CD4-positive, alpha-beta T cell treated with Interleukin-6 for 4 hours (primary cell): ENCODE data around the gene FARP1.

Experiments used
- DNase-seq: peaks from one replicate; pipeline ENCODE4 v3.0.0-alpha.2; 2020; ENCODE audit warnings: mixed read lengths

Gene FARP1

DNA sequence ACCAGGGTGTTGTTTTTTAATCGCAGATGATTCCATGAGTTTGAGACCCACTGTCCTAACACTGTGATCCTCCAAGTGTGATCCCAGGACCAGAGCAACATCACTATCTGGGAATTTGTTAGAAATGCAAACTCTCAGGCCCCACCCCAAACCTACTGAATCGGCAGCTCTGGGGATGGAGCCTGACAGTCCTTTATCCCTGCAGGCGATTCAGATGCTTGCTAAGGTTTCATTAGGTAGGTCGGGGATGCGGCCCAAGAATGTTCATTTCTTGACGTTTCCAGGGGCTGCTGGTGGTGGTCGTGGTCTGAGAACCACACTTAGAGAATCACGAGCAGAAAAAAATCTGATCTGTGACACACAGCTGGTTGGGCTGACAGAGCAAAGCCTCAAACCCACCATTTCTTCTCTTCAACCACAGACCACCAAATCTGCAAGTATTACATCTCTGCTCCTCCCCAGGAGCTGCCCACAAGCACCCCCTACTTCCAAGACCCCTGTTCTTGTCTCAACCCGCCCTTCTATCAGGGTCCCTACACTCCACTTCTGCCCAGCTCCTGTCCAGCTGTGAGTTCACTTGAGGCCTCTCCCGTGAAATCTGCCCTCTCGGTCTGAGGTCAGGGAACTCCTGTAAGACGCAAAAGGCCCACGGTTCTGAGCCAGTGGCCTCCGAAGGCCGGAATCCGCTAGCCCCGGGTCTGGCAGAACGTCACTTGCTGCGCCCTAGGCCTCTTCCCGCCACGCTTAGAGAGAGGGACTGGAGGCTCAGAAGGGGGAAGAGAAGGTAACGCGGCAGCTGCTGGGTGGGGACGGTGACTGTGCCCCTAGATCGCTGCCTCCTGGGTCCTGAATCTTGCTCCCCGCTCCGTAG, 1.1 kb upstream of the FARP1 start:
- no peak for DNase-seq

DNA sequence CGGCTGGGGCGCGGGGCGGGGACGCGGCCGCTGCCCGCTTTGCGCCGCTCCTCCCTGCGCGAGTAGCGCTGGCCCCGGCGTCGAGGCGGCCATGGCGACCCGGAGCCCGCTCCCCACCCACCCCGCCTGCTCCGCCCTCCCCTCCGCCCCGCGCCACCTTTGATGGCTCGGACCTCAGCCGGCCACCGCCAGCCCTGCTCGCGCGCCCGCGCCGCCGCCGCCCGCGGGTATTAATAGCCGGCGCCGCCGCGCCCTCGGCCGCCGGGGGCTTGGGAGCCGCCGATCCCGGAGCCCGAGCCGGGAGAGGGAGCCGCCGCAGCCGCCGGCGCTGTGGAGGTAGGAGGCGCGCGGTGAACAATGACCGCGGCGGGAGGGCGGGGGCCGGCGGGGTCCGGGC, 261 bp downstream of the FARP1 start:
- no peak for DNase-seq

DNA sequence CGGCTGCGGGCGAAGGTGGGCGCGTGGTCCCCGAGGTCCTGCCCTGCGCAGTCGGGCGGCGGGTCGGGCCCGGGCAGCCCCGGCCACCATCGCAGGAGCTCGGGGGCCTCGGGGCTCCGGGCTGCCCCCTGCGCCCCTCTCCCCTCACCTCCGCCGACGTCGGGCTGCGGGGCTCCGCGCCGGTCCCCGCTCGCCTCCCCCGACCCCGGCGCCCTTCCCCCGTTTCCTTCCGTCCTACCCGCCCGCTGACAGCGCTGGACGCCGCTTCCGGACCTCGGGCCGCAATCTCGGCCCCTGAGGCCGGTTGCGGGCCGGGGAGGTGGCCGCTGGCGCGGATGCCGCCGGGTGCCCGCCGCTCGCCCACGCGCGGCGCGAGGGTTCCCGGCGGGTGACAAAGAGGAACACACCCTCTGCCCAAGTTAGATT, 720 bp downstream of the FARP1 start:
- DNase-seq = no peak

DNA sequence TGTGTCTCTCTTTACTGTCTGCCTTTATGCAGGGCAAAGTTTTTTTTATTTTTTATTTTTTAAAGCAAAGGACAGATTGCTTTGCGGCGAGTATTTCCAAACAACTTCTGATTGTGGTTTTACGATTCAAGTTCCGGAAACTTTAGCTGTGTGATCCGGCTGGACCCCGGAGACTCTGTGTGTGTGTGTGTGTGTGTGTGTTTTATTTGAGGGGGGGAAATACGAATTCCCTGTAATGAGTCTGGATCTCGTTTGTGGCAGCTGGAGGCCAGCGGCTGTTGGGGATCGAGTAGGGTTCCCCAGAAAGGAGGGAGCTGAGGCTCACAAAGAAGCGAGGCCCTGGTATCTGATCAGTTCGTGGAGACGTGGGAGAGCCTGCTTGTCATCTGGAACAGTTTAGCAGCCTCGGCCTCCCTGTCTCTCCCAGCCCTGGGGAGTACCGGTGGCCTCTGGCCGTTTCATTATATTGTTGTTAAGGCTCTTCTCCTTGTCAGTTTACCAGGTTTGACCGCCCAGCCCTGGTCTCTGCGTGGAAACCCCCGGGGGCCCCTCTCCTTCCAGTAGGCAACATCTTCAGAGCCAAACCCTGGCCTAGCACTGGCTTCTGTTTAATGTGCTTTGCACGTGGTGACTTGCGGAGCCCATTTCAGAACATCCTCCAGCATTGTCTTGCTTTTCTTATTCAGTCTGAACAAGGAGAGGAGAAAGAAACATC, 1.3 kb downstream of the FARP1 start:
- no peak for DNase-seq

DNA sequence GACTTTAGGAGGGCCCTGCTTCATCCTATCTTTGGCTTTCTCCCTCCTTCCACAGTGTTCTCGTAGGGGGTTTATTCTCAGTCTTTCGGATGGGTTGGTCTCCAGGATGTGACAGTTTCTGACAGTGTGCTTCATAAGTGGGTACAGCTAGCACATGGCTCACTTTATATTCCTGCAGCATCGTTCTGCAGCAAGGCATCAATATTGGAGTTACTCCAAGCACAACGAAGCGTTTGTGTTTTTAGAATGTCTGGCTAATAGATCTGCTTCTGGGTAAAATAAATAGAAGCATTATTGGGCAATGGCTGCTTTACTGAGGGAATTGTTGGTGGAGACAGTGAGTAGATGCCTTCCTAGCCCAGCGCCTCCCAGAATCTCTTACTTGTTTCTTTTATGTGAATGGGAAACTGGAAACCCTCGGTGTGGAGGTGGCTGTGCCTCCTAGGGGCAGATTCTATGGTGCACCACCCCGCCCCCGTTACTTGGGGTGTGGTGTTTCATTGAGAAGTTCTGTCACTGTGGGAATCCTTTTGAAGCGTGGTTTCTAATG, 2.0 kb downstream of the FARP1 start:
- no peak for DNase-seq

DNA sequence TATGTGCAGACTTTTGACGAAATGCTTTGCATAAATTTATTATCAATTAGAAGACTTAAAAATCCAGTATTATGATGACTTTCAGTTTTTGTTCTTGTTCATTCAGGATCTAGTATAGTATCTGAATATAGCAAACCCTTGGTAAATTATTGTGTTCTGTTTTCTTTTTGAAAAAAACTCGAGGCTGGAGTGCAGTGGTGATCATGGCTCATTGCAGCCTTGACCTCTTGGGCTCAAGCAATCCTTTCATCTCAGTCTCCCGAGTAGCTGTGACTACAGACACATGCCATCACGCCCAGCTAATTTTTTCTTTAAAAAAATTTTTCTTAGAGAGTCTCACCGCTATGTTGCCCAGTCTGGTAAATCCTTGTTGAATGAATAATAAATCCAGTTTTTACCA, 4.6 kb downstream of the FARP1 start:
- no peak for DNase-seq

DNA sequence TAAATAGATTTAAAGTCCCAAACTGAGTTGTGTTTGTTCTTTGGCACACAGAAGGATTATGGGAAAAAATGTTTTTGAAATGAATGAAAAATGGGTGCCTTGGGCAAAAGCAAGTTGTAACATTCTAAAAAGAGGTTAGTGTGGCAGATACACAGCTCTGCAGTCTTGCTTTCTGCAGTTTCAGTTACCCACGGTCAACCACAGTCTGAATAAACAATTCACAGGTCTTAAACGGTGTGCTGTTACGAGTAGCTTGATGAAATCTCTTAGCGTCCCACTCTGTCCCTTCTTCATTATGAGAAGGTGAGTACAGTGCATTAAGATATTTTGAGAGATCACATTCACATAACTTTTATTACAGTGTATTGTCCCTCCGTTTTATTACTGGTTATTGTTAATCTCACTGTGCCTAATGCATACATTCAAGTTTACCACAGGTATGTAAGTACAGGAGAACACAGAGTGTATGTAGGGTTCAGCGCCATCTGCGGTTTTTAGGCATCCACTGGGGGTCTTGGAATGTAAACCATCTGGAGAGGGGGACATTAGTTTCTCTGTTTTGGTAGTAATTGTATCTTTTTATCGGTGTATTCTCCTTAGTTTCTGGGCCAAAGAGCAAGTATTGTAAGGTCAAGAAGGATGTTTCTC, 8.1 kb downstream of the FARP1 start:
- no peak for DNase-seq

DNA sequence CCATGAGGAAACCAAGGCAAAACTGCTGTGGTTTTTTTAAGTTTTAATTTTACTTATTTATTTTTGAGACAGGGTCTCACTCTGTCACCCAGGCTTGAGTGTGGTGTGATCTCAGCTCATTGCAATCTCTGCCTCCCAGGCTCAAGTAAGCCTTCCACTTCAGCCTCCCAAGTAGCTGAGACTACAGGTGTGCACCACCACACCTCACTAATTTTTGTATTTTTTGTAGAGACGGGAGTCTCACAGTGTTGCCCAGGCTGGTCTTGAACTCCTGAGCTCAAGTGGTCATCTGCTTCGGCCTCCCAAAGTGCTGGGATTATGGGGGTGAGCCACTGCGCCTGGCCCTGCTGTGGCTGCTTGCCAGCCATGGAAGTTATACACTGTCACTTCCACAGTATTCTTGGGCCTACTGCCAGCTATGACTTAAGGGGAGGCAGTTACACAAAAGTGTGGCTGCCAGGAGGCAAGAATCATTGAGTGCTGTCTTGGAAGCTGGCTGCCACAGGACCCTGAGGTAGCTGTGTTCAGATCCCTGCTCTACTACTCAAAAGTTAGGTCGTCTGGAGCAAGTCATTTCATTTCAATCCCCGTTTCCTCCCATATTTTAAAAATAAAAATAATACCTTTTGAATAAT, 12.7 kb downstream of the FARP1 start:
- no peak for DNase-seq

DNA sequence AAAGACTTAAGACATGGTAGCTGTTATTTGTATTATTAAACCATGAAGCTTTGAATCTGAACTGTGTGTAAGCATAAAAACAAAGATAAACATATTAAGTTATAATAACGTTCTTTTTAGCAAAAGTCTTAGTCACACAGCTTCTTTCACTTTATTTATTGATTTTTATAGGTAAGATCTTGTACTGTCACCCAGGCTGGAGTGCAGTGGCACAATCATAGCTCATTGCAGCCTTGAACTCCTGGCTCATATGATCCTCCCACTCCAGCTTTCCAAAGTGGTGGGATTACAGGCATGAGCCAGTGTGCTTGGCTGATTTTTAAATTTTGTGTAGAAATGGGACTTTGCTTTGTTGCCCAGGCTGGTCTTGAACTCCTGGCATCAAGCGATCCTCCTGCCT, 13.4 kb downstream of the FARP1 start:
- DNase-seq = no peak

DNA sequence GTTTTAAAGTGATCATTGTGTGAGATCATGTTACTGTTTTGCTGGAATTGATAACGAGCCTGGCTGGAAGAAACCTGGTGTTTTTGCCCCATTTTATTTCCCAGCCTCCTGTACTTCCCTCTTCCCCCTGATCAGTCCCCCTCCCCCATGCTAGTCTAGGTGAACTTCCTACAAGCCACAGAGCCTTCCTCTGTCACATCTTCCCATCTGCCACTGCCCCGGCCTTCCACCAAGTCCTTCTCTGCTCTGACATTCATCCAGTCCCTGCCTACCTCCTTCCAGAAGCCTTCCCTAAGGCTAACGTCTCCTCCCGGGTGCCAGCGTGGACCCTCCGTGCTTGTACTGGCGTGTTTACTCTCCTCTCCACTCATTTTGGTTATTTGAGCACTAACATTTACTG, 14.3 kb downstream of the FARP1 start:
- DNase-seq = no peak

DNA sequence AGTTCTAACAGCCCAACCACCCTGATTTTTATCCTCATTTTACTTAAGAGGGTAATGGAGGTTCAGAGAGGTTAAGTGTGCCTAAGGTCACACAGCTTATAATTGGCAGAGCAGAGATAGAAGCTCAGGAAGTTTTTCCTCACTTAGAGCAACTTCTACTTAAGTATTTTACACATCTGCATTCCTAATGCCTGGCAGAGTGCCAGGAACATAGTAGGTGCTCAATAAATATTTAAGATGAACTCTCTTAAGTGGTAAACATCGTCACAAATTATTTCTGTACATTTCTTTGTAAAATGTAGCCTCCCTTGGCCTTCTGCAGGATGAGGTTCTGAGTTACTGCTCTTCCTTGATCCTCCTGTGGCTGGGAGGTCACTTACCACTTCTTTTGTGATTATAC, 14.7 kb downstream of the FARP1 start:
- DNase-seq = no peak

DNA sequence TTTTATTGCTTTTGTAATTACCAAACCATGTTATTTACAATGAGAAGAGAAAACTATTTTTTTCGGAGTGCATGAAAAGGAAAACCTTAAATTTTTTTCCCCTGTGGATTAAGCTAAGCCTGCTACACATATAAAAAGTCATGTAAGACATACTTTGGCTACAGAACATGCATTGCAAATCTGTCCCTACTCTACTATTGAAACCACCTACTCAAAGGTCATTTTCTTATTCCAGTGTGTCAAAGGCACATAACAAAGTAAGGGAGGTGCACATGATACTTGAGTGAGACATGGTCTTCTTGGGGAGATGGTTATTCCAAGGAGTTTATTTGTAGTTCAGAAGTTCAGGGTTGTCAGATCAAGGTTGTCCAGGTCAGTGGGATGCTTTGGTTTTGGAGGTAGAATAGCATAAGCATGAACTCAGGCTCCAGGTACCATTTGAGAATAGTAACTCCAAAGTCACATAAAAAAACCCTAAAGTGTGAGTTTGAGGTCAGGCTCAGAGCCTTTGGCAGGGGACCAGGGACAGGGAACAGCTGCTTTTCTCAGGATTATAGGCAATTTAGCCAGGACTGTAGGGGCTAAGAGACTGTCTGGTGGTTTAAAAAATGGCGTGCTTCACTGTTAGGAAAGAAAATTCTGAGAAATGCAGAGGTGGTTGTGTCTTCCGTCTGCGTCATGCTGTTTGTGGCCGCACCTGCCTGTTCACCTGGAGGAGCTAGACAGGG, 15.4 kb downstream of the FARP1 start:
- no peak for DNase-seq

DNA sequence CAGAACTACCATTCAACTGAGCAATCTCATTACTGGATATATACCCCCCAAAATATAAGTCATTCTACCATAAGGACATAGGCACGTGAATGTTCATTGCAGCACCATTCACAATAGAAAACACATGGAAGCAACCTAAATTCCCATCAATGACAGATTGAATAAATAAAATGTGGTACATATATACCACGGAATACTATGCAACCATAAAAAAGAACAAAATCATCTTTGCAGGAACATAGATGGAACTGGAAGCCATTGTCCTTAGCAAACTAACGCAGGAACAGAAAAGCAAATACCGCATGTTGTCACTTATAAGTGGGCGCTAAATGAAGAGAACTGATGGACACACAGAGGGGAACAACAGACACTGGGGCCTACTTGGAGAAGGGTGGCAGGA, 20.0 kb downstream of the FARP1 start:
- DNase-seq = no peak

DNA sequence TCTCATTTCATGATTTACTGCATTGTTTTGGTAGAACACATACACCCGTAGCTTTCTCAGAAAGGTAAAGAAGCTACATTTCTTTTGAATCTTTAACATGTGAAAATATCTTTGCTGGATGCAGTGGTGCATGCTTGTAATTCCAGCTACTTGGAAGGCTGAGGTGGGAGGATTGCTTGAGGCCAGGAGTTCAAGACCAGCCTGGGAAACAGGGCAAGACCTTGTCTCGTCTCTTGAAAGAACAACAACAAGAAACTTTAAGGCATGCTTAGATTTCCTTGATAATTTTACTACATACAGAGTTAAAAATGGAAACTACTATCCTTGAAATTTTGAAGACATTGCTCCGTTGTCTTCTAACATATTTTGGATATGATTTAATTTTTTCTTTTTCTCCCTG, 26.4 kb downstream of the FARP1 start:
- DNase-seq = no peak

DNA sequence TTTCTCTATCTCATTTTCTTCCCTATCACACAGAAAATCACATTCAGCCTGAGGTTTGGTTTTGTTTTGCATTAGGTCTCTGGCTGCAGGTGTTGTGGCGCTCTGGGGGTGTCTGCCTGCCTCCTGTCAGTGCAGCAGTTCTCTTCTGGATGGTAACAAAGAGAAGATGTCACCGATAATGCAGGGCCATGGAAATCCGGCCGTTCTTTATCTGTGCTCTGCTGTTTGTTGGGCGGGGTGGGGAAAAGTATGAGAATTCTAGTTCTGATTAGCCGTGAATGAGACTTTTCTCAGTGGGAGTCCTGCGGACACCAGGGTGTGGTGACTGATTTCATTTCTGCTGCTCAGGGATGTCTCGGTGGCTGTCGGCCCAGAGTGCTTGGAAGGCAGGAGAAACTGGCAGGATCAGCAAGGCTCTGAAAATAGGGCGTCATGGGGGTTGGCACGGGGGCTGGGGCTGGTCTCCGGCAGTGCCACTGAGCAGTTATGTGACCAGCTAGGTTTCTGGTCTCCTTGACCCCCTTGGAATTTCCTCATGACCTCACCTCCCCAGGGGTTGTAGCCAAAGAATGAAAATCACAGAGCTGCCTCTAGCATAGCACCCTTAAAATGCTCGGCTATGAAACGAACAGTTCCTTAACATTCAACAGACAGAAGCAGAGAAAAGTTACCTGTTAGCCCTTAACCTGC, 29.2 kb downstream of the FARP1 start:
- DNase-seq = no peak

DNA sequence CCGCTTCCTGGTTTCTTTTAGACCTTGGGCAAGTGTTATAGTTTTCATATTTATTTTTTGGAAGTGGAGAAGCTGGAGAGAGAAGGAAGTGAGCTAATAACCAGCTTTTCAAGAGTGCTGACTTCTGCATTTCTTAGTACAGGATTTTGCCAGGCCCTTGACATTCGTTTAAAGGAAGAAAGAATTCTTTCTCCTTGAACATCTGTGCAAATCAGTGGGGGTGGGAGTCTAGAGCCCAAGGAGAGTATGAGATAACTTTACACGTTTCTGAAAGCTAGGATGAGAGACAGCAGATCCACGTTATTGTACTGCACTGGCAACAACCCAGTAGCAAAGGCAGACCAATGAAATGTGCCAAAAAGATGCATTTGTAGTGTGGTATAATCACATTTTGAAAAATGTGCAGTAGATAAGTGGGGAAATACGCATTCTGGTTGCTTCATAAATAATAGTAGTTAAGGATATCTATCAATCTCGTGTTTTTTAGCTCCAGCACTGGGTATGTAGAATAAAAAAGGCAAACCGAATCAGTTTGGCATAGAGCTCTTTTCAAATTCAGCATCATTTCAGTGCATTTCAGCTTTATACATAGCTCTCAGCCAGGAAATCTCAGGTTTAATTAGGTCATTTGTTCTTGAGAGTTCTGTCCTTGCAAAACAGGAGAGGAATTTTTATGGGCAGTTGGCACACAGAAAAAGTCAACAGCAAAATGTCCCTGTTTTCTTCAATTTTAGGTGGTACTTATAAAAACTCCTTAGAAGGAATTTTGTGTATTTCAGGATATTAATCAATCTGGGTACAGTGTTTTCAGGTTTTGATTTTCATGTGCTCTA, 29.9 kb downstream of the FARP1 start:
- no peak for DNase-seq

DNA sequence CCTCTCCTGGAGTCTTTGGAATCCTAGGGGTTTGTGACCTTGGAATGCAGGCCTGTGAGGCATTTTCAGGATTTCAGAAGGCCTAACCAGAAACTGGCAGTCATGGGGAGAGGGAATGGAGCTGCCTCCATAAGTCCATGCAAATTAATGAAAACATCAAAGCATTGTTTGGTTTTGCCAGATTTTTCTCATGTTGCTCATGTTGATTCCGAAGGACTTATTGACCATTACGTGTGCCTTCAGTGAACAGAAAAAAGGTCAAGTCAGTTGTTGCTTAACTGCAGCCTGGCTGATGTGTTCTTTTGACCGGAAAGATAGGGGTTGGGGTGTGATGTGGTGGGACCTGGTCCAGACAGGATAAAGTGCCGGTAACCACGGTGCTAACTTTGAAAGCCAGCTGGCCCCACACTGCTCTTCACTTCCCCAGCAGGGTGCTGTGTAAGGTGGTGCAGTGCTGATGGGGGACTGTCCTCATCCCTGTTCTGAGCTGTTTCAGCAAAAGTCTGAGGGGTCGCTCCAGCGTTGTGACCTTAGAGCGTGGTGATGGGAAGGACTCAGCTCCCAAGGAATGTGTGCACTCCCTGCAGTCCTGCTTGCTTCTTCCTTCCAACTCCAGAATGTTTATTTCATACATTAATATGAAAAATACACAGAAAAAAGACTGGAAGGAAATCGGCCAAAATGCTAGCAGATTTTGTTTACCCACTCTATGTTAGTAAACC, 30.7 kb downstream of the FARP1 start:
- DNase-seq = no peak

DNA sequence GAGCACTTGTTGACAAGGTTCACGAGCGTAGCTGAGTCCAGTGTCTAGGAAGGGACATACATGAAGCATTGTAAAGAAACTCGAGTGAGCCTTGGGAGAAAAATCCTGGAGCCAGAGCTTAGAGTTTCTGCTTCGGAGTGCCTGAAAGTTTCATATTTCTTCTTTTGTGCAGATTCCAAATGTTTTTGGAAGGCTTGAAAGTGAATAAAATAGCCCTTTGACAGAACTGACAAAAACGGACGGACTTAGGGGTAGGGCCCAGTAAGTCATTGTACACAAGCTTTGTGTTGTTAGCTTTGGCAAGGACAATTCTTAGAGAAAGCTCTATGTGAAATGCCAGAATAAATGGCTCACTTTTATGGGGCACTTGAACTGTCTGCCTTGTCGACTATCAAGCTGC, 31.4 kb downstream of the FARP1 start:
- no peak for DNase-seq

DNA sequence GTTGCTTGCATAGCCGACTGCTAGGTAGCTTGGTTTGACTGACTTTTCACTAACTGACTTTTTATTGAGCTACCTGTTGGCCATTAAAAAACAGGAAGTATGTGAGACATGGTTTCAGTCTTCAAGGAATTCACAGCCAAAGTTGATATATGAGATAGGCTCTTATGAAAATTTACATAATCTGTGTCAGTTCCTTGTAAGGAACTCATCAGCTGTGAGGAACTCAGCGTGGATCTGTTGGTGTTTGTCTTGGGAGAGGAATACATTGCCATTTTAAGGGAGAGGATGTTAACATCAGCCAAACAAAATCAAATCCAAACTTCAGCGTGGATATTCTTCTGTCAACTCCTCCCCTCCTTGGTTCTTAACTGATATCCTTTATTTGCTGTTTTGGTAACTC, 32.1 kb downstream of the FARP1 start:
- DNase-seq = no peak

DNA sequence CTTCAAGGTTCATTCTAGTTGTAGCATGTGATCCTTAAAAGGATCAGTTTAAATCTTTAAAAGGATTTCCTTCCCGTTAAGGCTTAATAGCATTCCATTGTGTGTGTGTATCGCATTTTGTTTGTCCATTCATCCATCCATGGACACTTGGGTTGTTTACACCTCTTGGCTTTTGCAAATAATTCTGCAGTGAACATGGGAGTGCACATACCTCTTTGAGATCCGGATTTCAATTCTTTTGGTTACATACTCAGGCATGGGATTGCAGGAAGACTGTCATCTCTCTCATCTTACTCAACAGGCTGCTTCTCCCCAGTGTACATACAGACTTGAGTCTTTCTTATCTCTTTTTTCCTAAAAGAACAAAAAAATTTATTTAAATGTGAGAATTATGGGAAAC, 32.9 kb downstream of the FARP1 start:
- no peak for DNase-seq
